Neural progenitor cell (in vitro differentiated cells): ENCODE data around the gene EPHA1.

Experiments used
- EZH2phosphoT487 ChIP-seq: fragments of 200-600 bp; sonication (generic); IDR thresholded peaks from 2 replicates; pipeline ENCODE4 v1.6.1; 2017; ENCODE audit warnings: antibody characterized with exemption
- TF ChIP-seq, protein P1 (sequence below): fragments of 200-600 bp; sonication (generic); IDR thresholded peaks from 2 replicates; pipeline ENCODE4 v1.5.1; 2017; ENCODE audit warnings: antibody characterized with exemption, mild to moderate bottlenecking

DNA sequence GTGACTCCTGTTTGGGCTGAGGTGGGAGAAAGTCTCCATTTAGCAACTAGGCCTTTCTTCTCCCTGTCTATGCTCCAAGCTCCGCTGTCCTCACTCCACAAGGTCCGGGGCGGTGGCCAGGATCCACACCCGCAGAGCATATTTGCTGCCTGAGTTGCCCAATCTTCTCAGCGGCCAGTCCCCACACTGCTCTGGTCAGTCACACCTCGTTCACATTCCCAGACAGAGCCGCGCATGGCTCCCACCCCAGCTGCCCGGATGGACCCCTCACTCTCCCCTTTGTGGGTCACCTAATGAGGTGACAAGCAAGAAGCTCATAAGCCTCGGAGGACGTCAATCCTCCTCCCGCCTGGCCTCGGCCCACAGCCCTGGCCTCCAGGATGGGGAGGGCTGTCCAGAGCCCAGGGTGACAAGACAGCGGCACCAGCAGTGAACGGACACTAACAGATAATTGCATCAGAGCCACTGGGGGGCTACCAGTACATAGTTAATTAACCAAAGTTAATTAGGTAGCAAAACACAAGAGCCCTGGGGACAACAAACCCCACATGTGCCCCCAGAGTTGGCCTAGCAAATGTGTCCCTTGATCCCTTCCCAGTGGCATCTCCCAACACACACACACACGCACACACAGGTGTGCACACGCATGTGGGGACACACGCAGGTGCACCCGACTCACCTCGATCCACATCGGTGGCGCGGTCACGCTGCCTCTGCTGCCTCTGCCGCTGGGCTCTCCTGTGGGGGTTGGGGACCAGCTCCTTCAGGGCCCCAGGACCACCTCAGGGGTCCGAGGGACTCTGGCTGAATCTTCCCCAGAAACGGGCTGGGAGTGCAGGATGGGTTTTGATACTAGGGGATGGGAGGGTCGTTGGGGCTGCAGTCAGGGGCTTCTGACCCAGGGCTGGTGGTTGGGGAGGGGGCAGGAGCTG lies 11.8 kb downstream of the EPHA1 start:
- TF ChIP-seq, protein P1, sequence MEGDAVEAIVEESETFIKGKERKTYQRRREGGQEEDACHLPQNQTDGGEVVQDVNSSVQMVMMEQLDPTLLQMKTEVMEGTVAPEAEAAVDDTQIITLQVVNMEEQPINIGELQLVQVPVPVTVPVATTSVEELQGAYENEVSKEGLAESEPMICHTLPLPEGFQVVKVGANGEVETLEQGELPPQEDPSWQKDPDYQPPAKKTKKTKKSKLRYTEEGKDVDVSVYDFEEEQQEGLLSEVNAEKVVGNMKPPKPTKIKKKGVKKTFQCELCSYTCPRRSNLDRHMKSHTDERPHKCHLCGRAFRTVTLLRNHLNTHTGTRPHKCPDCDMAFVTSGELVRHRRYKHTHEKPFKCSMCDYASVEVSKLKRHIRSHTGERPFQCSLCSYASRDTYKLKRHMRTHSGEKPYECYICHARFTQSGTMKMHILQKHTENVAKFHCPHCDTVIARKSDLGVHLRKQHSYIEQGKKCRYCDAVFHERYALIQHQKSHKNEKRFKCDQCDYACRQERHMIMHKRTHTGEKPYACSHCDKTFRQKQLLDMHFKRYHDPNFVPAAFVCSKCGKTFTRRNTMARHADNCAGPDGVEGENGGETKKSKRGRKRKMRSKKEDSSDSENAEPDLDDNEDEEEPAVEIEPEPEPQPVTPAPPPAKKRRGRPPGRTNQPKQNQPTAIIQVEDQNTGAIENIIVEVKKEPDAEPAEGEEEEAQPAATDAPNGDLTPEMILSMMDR, result no peak
- TF ChIP-seq EZH2phosphoT487, result no peak
